GM12878 (cell line): ENCODE data around the gene MAP4K4. TPM values are rescaled to one million over a fixed set of nuclear protein-coding genes. Genes with fewer than 3 reads are reported as not detected.

ENCODE experiments used
- ATAC-seq: fragments of 200-7000 bp; cut with Tn5 transposase; 3 replicates; pipeline ENCODE4 v1.9.1; 2020; ENCODE audit warnings: mild to moderate bottlenecking, moderate library complexity
- BruUV-seq: library from RNA; stranded (reverse); fragments of 400-500 nt; replicated peaks from 2 replicates; lab custom pipeline; 2021; lab: Mats Ljungman, UMichigan
- CTCF ChIA-PET: fragments of 300-600 bp; sonication (Branson Sonifier 250); formaldehyde crosslinking; extraction: SDS; loops from one replicate; lab custom pipeline; 2021; ENCODE audit warnings: inconsistent platforms; lab: Yijun Ruan, JAX
- POLR2A ChIA-PET: fragments of 350-600 bp; formaldehyde crosslinking; extraction: SDS; loops from one replicate; lab custom pipeline; 2021; ENCODE audit warnings: inconsistent platforms; lab: Charles Lee
- RAD21 ChIA-PET: fragments of 300-600 bp; sonication (Branson Sonifier 250); formaldehyde crosslinking; loops from one replicate; lab custom pipeline; 2023; ENCODE audit warnings: antibody characterized with exemption; ENCODE audit not compliant: unreplicated experiment; lab: Charles Lee
- SMC1A ChIA-PET: fragments of 300-600 bp; sonication (Branson Sonifier 250); formaldehyde crosslinking; loops from one replicate; lab custom pipeline; 2023; ENCODE audit not compliant: unreplicated experiment, uncharacterized antibody; lab: Charles Lee
- DNase-seq: peaks from one replicate; pipeline ENCODE4 v3.0.0-alpha.2; 2011; ENCODE audit warnings: low read depth, low spot score
- FAIRE-seq: peaks from 3 replicates; lab custom pipeline; 2011; peaks lifted over from hg19 to GRCh38; lab: Jason Lieb, UNC
- H2AFZ ChIP-seq: 2 replicates; pipeline ENCODE4 v1.6.0; 2011; ENCODE audit warnings: low read depth, low read length, control low read depth; ENCODE audit not compliant: control insufficient read depth
- H3K27ac ChIP-seq: 2 replicates; pipeline ENCODE4 v1.5.1; 2011; ENCODE audit warnings: control low read depth; ENCODE audit not compliant: control insufficient read depth, insufficient read depth
- H3K27me3 ChIP-seq, 2 experiments: replicated peaks in 1 of 2; 2 replicates each; pipeline versions ENCODE4 v1.6.0 to v1.6.1; 2011; ENCODE audit warnings: low read length in 1 of 2; ENCODE audit not compliant: control insufficient read depth in 2 of 2, insufficient read depth in 2 of 2
- H3K36me3 ChIP-seq, 2 experiments: 2 replicates each; pipeline ENCODE4 v1.5.1; 2011; ENCODE audit warnings: low read length in 1 of 2; ENCODE audit not compliant: control insufficient read depth in 2 of 2, insufficient read depth in 2 of 2
- H3K4me1 ChIP-seq: 2 replicates; pipeline ENCODE4 v1.6.1; 2011; ENCODE audit warnings: mild to moderate bottlenecking, low read length, moderate library complexity, mixed read lengths; ENCODE audit not compliant: control insufficient read depth, insufficient read depth
- H3K4me2 ChIP-seq: 2 replicates; pipeline ENCODE4 v1.6.0; 2011; ENCODE audit warnings: control low read depth; ENCODE audit not compliant: control insufficient read depth, insufficient read depth
- H3K4me3 ChIP-seq: fragments of 200-600 bp; sonication (generic); 2 replicates; pipeline ENCODE4 v1.5.1; 2016
- H3K79me2 ChIP-seq: 2 replicates; pipeline ENCODE4 v1.6.0; 2011; ENCODE audit warnings: low read length; ENCODE audit not compliant: control insufficient read depth, insufficient read depth
- H3K9ac ChIP-seq: 2 replicates; pipeline ENCODE4 v1.8.0; 2011; ENCODE audit warnings: low read length, control low read depth, mixed read lengths; ENCODE audit not compliant: control insufficient read depth, insufficient read depth
- H3K9me3 ChIP-seq: replicated peaks from 3 replicates; pipeline ENCODE4 v1.5.1; 2011; ENCODE audit warnings: mild to moderate bottlenecking, low read length; ENCODE audit not compliant: control insufficient read depth, insufficient read depth
- H4K20me1 ChIP-seq: 2 replicates; pipeline ENCODE4 v1.6.0; 2011; ENCODE audit not compliant: control insufficient read depth, insufficient read depth
- CBFB ChIP-seq: IDR thresholded peaks from 2 replicates; pipeline ENCODE4 v1.6.1; 2016; ENCODE audit warnings: antibody characterized with exemption, low read depth
- CHD2 ChIP-seq: IDR thresholded peaks from 2 replicates; pipeline ENCODE4 v1.6.1; 2011; ENCODE audit warnings: low read depth, low read length, improper control_type of control experiment, borderline replicate concordance
- CHD4 ChIP-seq: fragments of 200-600 bp; sonication (generic); IDR thresholded peaks from 2 replicates; pipeline ENCODE4 v1.6.1; 2016; ENCODE audit warnings: mild to moderate bottlenecking
- EP300 ChIP-seq, 2 experiments: fragments of 150-350 bp in 1 of 2; IDR thresholded peaks; 2 replicates each; pipeline ENCODE4 v1.6.1; 2011 to 2012; ENCODE audit warnings: low read depth in 2 of 2, low read length in 2 of 2, borderline replicate concordance in 1 of 2, improper control_type of control experiment in 1 of 2, inconsistent platforms in 1 of 2; ENCODE audit not compliant: control insufficient read depth in 1 of 2
- JUNB ChIP-seq: IDR thresholded peaks from 2 replicates; pipeline ENCODE4 v1.6.1; 2016; ENCODE audit warnings: antibody characterized with exemption, mild to moderate bottlenecking
- PRDM15 ChIP-seq: fragments of 450-650 bp; formaldehyde crosslinking; IDR thresholded peaks from 2 replicates; pipeline ENCODE4 v1.4.0; 2020; ENCODE audit warnings: mild to moderate bottlenecking, moderate library complexity
- TCF12 ChIP-seq: IDR thresholded peaks from 2 replicates; pipeline ENCODE4 v1.6.1; 2011; ENCODE audit warnings: low read depth, mild to moderate bottlenecking, low read length
- WGBS: methylation state at CpG from one replicate; pipeline ENCODE4 v1.1.6; 2016; ENCODE audit warnings: low lambda C conversion rate; ENCODE audit not compliant: insufficient replicate concordance, insufficient coverage; ENCODE audit errors: missing lambda C conversion rate; 5-methylcytosine and 5-hydroxymethylcytosine counted together
- in situ Hi-C: fragments of 300-500 bp; cut with MboI; formaldehyde crosslinking; loops from 9 replicates; pipeline ENCODE4 v1.14.3; 2018; ENCODE audit warnings: mixed read lengths
- intact Hi-C: fragments of 100-400 bp; cut with micrococcal nuclease; formaldehyde crosslinking; loops from one replicate; pipeline ENCODE4 v1.14.2; 2022; ENCODE audit not compliant: unreplicated experiment
- polyA plus RNA-seq, 11 experiments: library from polyadenylated mRNA; depleted of rRNA in 4 of 11; unstranded in 6 of 11; stranded (reverse) in 5 of 11; fragments of >200 nt; fragmentation: Nextera tagmentation in 4 of 11; fragmentation: Illumina TruSeq in 1 of 11; extraction: Ambion mirVana in 4 of 11; extraction: Trizol in 1 of 11; gene quantifications; 1 replicate in 1 of 11; 2 replicates in 10 of 11; pipeline versions ENCODE4 v1.2.1 to v1.2.3, GENCODE V29; 2011 to 2016; ENCODE audit warnings: inconsistent platforms in 2 of 11, missing spikeins in 2 of 11, low read depth in 1 of 11
- total RNA-seq, 4 experiments: library from RNA; depleted of rRNA in 3 of 4; stranded (reverse); fragments of >200 nt in 3 of 4; fragmentation: Illumina TruSeq in 1 of 4; extraction: Trizol in 1 of 4; gene quantifications; 2 replicates each; pipeline versions ENCODE4 v1.2.1 to v1.2.3, GENCODE V29; 2013 to 2021
- TF ChIP-seq, protein P1 (sequence below): fragments of 450-650 bp; formaldehyde crosslinking; IDR thresholded peaks from 2 replicates; pipeline ENCODE4 v1.4.0; 2022; ENCODE audit warnings: mild to moderate bottlenecking, moderate library complexity
- TF ChIP-seq, protein P2 (sequence below): IDR thresholded peaks from 2 replicates; pipeline ENCODE4 v1.6.1; 2011; ENCODE audit warnings: low read depth, mild to moderate bottlenecking, low read length, moderate library complexity, borderline replicate concordance; ENCODE audit errors: extremely low read depth
- TF ChIP-seq, protein P3 (sequence below): IDR thresholded peaks from 2 replicates; pipeline ENCODE4 v1.6.1; 2012; ENCODE audit warnings: improper control_type of control experiment, low read depth, low read length; ENCODE audit not compliant: insufficient replicate concordance

The MAP4K4 gene
- total and polyA plus RNA-seq, 10 of the 15 experiments (the other 5 are each of a cell fraction or from before 2014, with no cell fraction given) = 1.9 to 50.4 (median 9.7) TPM

GRCh38 chr2:101710036-101710435 lies 12.5 kb downstream of the MAP4K4 start:
- ChIA-PET CTCF (interaction anchor here (0.7 to 3.0 kb wide), 5 partner anchors 10 to 174 kb away, joined by 3 to 16 read pairs (median 3); no protein-coding TSS in a partner anchor), SMC1A (interaction anchor here (1.2 to 2.9 kb wide), 8 partner anchors 8 to 124 kb away, joined by 3 to 17 read pairs (median 8); no protein-coding TSS in a partner anchor), RAD21 (interaction anchor here (1.0 to 1.9 kb wide), 3 partner anchors 11 to 88 kb away, joined by 3 to 9 read pairs (median 5); no protein-coding TSS in a partner anchor), POLR2A (interaction anchor here (1.2 kb wide), 1 partner anchor 21 kb away, joined by 4 read pairs; no protein-coding TSS in a partner anchor)
- Histone ChIP-seq H3K4me1 (peaks cover 12% of the 10 kb centered on the region), H3K79me2 (no peaks in the 10 kb centered on the region), H3K9ac (no peak overlapping the region), H3K9me3 (no peaks in the 10 kb centered on the region; the same call in 2 of the 3 replicates), H2AFZ (no peak overlapping the region), H3K4me2 (no peak overlapping the region), H3K27ac (no peak overlapping the region), H3K36me3 (no peaks in the 10 kb centered on the region), H4K20me1 (no peaks in the 10 kb centered on the region), H3K27me3 (no peaks in the 10 kb centered on the region), H3K4me3 (no peak overlapping the region)
- ATAC-seq = no peak
- no peak for FAIRE-seq
- WGBS = 53% methylated on average over 1 of the region's 1 CpG
- BruUV-seq = no TSS peak
- in situ Hi-C loops (no loop called here), intact Hi-C loops (no loop called here)
- DNase-seq = no peak
- no peak for TF ChIP-seq PRDM15
- TF ChIP-seq CBFB = no peak
- no peak for TF ChIP-seq CHD4
- TF ChIP-seq EP300 (IDR thresholded peaks at IDR 0.05; ENCODE audit: borderline replicate concordance in 1 of 2, control insufficient read depth in 1 of 2, low read depth in 2 of 2, low read length in 2 of 2) = no peak
- TF ChIP-seq TCF12 = no peak
- TF ChIP-seq, protein P1, sequence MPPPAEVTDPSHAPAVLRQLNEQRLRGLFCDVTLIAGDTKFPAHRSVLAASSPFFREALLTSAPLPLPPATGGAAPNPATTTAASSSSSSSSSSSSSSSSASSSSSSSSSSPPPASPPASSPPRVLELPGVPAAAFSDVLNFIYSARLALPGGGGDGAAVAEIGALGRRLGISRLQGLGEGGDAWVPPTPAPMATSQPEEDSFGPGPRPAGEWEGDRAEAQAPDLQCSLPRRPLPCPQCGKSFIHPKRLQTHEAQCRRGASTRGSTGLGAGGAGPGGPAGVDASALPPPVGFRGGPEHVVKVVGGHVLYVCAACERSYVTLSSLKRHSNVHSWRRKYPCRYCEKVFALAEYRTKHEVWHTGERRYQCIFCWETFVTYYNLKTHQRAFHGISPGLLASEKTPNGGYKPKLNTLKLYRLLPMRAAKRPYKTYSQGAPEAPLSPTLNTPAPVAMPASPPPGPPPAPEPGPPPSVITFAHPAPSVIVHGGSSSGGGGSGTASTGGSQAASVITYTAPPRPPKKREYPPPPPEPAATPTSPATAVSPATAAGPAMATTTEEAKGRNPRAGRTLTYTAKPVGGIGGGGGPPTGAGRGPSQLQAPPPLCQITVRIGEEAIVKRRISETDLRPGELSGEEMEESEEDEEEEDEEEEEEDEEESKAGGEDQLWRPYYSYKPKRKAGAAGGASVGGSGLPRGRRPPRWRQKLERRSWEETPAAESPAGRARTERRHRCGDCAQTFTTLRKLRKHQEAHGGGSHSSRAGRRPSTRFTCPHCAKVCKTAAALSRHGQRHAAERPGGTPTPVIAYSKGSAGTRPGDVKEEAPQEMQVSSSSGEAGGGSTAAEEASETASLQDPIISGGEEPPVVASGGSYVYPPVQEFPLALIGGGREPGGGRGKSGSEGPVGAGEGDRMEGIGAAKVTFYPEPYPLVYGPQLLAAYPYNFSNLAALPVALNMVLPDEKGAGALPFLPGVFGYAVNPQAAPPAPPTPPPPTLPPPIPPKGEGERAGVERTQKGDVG (CRISPR knock-in tag) = no peak
- TF ChIP-seq, protein P2, sequence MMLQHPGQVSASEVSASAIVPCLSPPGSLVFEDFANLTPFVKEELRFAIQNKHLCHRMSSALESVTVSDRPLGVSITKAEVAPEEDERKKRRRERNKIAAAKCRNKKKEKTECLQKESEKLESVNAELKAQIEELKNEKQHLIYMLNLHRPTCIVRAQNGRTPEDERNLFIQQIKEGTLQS = no peak
- no peak for TF ChIP-seq JUNB
- no peak for TF ChIP-seq CHD2
- TF ChIP-seq, protein P3, sequence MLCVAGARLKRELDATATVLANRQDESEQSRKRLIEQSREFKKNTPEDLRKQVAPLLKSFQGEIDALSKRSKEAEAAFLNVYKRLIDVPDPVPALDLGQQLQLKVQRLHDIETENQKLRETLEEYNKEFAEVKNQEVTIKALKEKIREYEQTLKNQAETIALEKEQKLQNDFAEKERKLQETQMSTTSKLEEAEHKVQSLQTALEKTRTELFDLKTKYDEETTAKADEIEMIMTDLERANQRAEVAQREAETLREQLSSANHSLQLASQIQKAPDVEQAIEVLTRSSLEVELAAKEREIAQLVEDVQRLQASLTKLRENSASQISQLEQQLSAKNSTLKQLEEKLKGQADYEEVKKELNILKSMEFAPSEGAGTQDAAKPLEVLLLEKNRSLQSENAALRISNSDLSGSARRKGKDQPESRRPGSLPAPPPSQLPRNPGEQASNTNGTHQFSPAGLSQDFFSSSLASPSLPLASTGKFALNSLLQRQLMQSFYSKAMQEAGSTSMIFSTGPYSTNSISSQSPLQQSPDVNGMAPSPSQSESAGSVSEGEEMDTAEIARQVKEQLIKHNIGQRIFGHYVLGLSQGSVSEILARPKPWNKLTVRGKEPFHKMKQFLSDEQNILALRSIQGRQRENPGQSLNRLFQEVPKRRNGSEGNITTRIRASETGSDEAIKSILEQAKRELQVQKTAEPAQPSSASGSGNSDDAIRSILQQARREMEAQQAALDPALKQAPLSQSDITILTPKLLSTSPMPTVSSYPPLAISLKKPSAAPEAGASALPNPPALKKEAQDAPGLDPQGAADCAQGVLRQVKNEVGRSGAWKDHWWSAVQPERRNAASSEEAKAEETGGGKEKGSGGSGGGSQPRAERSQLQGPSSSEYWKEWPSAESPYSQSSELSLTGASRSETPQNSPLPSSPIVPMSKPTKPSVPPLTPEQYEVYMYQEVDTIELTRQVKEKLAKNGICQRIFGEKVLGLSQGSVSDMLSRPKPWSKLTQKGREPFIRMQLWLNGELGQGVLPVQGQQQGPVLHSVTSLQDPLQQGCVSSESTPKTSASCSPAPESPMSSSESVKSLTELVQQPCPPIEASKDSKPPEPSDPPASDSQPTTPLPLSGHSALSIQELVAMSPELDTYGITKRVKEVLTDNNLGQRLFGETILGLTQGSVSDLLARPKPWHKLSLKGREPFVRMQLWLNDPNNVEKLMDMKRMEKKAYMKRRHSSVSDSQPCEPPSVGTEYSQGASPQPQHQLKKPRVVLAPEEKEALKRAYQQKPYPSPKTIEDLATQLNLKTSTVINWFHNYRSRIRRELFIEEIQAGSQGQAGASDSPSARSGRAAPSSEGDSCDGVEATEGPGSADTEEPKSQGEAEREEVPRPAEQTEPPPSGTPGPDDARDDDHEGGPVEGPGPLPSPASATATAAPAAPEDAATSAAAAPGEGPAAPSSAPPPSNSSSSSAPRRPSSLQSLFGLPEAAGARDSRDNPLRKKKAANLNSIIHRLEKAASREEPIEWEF = no peak
